Neural progenitor cell (in vitro differentiated cells): ENCODE data around the gene ERO1B. TPM values are rescaled to one million over a fixed set of nuclear protein-coding genes. Genes with fewer than 3 reads are reported as not detected.

Experiments used
- DNase-seq: peaks from one replicate; pipeline ENCODE4 v3.0.0-alpha.2; 2016; ENCODE audit warnings: low spot score
- H2AFZ ChIP-seq: fragments of 200-600 bp; sonication (generic); replicated peaks from 2 replicates; pipeline ENCODE4 v1.6.1; 2016; ENCODE audit warnings: antibody characterized with exemption
- H3F3A ChIP-seq: fragments of 200-600 bp; sonication (generic); 2 replicates; pipeline ENCODE4 v1.6.1; 2016; ENCODE audit warnings: antibody characterized with exemption, low read depth
- H3K27ac ChIP-seq: fragments of 200-600 bp; sonication (generic); 2 replicates; pipeline ENCODE4 v1.5.1; 2016; ENCODE audit warnings: mild to moderate bottlenecking
- H3K27me3 ChIP-seq: fragments of 200-600 bp; sonication (generic); 2 replicates; pipeline ENCODE4 v1.6.1; 2016; ENCODE audit warnings: mild to moderate bottlenecking, moderate library complexity
- H3K36me3 ChIP-seq: fragments of 200-600 bp; sonication (generic); 2 replicates; pipeline ENCODE4 v1.5.1; 2016
- H3K4me1 ChIP-seq: fragments of 200-600 bp; sonication (generic); 2 replicates; pipeline ENCODE4 v1.6.1; 2016; ENCODE audit warnings: mixed run types
- H3K4me2 ChIP-seq: fragments of 200-600 bp; sonication (generic); 2 replicates; pipeline ENCODE4 v1.6.1; 2016
- H3K4me3 ChIP-seq: fragments of 200-600 bp; sonication (generic); 2 replicates; pipeline ENCODE4 v1.5.1; 2016
- H3K79me2 ChIP-seq: fragments of 200-600 bp; sonication (generic); 2 replicates; pipeline ENCODE4 v1.6.1; 2016; ENCODE audit warnings: low read depth
- H3K9ac ChIP-seq: fragments of 200-600 bp; sonication (generic); 2 replicates; pipeline ENCODE4 v1.6.1; 2016
- H3K9me3 ChIP-seq: fragments of 200-600 bp; sonication (generic); 2 replicates; pipeline ENCODE4 v1.5.1; 2016; ENCODE audit warnings: low read depth
- H4K20me1 ChIP-seq: fragments of 200-600 bp; sonication (generic); 2 replicates; pipeline ENCODE4 v1.6.1; 2016; ENCODE audit warnings: low read depth
- H3K27ac Mint-ChIP-seq: 3 replicates; pipeline ENCODE4 v1.8.0; 2021; ENCODE audit warnings: mixed read lengths
- H3K27me3 Mint-ChIP-seq: 2 replicates; pipeline ENCODE4 v1.8.0; 2022; ENCODE audit warnings: low read depth, mild to moderate bottlenecking, inconsistent platforms, moderate library complexity, mixed read lengths; ENCODE audit not compliant: insufficient read depth
- H3K36me3 Mint-ChIP-seq: 3 replicates; pipeline ENCODE4 v1.8.0; 2021; ENCODE audit warnings: mixed read lengths
- H3K4me1 Mint-ChIP-seq: 3 replicates; pipeline ENCODE4 v1.8.0; 2021; ENCODE audit warnings: mixed read lengths
- H3K4me3 Mint-ChIP-seq: 3 replicates; pipeline ENCODE4 v1.8.0; 2021; ENCODE audit warnings: mild to moderate bottlenecking, moderate library complexity, mixed read lengths
- H3K9me3 Mint-ChIP-seq: 3 replicates; pipeline ENCODE4 v1.8.0; 2020; ENCODE audit warnings: mixed read lengths
- EZH2 ChIP-seq: fragments of 200-600 bp; sonication (generic); IDR thresholded peaks from 2 replicates; pipeline ENCODE4 v1.6.1; 2017; ENCODE audit warnings: antibody characterized with exemption, mild to moderate bottlenecking, moderate library complexity
- EZH2phosphoT487 ChIP-seq: fragments of 200-600 bp; sonication (generic); IDR thresholded peaks from 2 replicates; pipeline ENCODE4 v1.6.1; 2017; ENCODE audit warnings: antibody characterized with exemption
- total RNA-seq: library from RNA; depleted of rRNA; stranded (reverse); fragments of >200 nt; gene quantifications from 2 replicates; pipeline ENCODE4 v1.2.3, GENCODE V29; 2015; ENCODE audit warnings: low replicate concordance
- TF ChIP-seq, protein P1 (sequence below): fragments of 200-600 bp; sonication (generic); IDR thresholded peaks from 2 replicates; pipeline ENCODE4 v1.5.1; 2017; ENCODE audit warnings: antibody characterized with exemption, mild to moderate bottlenecking

Gene ERO1B
- total RNA-seq, 1 donor from 2014 or later, result 6.7 TPM

DNA sequence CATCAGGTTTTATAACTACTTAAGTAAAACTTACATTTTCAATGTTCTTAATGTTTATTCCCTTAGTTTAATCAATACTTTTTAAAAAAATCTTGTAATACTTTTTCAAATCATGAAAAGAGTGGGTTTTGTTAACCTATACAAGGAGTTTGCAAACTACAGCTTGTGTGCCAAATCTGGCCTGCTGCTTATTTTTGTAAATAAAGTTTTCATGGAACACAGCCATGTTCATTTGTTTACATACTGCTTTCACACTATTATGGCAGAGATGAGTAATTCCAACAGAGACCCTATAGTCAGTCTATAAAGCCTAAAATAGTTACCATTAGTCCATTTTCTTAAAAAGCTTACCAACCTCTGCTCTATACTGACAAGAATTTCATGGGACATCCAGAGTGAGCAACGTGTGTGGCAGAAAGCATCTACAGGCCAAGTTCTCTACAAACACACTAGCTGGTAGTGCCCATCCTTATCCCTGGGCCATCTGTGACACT, 42.6 kb downstream of the ERO1B start:
- H3K4me1 ChIP-seq, result no peaks in the 10 kb centered on the region
- no peaks in the 10 kb centered on the region for H3K9me3 Mint-ChIP-seq
- no peaks in the 10 kb centered on the region for H3K9me3 ChIP-seq
- no peak overlapping the region for H3K4me2 ChIP-seq
- H3K9ac ChIP-seq, result no peak overlapping the region
- peaks cover 2% of the 10 kb centered on the region for H3K27me3 Mint-ChIP-seq
- no peak overlapping the region for H3K27ac ChIP-seq
- no peak for DNase-seq
- H3K27me3 ChIP-seq, result no peaks in the 10 kb centered on the region
- TF ChIP-seq, protein P1, sequence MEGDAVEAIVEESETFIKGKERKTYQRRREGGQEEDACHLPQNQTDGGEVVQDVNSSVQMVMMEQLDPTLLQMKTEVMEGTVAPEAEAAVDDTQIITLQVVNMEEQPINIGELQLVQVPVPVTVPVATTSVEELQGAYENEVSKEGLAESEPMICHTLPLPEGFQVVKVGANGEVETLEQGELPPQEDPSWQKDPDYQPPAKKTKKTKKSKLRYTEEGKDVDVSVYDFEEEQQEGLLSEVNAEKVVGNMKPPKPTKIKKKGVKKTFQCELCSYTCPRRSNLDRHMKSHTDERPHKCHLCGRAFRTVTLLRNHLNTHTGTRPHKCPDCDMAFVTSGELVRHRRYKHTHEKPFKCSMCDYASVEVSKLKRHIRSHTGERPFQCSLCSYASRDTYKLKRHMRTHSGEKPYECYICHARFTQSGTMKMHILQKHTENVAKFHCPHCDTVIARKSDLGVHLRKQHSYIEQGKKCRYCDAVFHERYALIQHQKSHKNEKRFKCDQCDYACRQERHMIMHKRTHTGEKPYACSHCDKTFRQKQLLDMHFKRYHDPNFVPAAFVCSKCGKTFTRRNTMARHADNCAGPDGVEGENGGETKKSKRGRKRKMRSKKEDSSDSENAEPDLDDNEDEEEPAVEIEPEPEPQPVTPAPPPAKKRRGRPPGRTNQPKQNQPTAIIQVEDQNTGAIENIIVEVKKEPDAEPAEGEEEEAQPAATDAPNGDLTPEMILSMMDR, result no peak
- TF ChIP-seq EZH2phosphoT487 (no peak), EZH2 (no peak)
- H3K4me1 Mint-ChIP-seq, result no peaks in the 10 kb centered on the region
- H3F3A ChIP-seq, result no peaks in the 10 kb centered on the region
- H3K79me2 ChIP-seq, result no peaks in the 10 kb centered on the region
- H3K27ac Mint-ChIP-seq, result no peak overlapping the region
- no peaks in the 10 kb centered on the region for H3K36me3 ChIP-seq
- H3K4me3 Mint-ChIP-seq, result no peak overlapping the region
- no peaks in the 10 kb centered on the region for H4K20me1 ChIP-seq
- H3K36me3 Mint-ChIP-seq, result no peaks in the 10 kb centered on the region
- H2AFZ ChIP-seq, result no peak overlapping the region
- no peak overlapping the region for H3K4me3 ChIP-seq

DNA sequence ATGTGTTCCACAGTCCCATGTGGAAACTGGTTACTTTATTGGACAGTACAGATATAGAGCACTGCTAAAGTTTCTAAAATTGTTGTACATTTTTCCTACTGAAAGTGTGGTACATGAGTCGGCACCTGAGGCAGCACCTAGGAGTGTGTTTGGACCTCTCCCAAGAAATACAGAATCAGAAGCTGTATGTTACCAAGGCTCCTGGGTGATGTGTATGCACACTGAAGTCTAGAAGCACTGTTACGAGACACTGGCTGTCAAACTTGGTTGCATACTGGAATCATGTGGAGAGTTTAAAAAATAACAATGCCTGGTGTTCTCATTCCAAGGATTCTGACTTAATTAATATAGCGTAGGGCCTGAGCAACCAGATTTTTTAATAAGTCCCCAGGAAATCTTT, 46.6 kb downstream of the ERO1B start:
- Histone ChIP-seq H3K4me2 (no peak overlapping the region), H3K27me3 (no peaks in the 10 kb centered on the region), H2AFZ (no peak overlapping the region), H3F3A (no peaks in the 10 kb centered on the region), H3K27ac (no peak overlapping the region), H3K79me2 (no peaks in the 10 kb centered on the region), H3K36me3 (no peaks in the 10 kb centered on the region), H3K9me3 (no peaks in the 10 kb centered on the region), H3K4me3 (no peak overlapping the region), H4K20me1 (no peaks in the 10 kb centered on the region), H3K4me1 (no peaks in the 10 kb centered on the region), H3K9ac (no peak overlapping the region)
- TF ChIP-seq EZH2phosphoT487 (no peak), EZH2 (no peak)
- TF ChIP-seq, protein P1, result no peak
- H3K27me3 Mint-ChIP-seq, result peaks cover 2% of the 10 kb centered on the region
- H3K9me3 Mint-ChIP-seq, result no peaks in the 10 kb centered on the region
- no peak for DNase-seq
- H3K4me1 Mint-ChIP-seq, result no peaks in the 10 kb centered on the region
- H3K36me3 Mint-ChIP-seq, result no peaks in the 10 kb centered on the region
- no peak overlapping the region for H3K4me3 Mint-ChIP-seq
- H3K27ac Mint-ChIP-seq, result no peak overlapping the region

DNA sequence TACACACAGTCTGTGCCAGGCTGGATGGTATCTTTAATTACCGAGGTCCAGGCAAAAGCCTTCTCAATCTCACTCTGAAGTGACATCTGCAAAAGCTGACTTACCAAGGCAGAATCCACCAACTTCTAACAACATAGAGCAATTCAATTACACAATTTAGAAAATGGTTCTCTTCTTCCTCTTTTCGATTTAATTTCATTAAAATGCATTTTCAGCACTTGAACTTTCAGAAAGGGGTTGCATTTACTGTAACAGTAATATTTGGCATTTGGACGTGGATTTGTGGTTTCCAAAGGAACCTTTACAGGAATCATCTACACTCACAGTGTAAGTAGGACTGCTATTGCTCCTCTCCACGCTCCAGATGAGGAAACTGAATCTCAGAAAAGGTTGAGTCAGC, 53.3 kb downstream of the ERO1B start:
- H3K27me3 ChIP-seq, result no peaks in the 10 kb centered on the region
- TF ChIP-seq EZH2 (no peak), EZH2phosphoT487 (no peak)
- TF ChIP-seq, protein P1, result no peak
- H3K4me2 ChIP-seq, result no peak overlapping the region
- H3K4me3 Mint-ChIP-seq, result no peak overlapping the region
- no peaks in the 10 kb centered on the region for H3K27me3 Mint-ChIP-seq
- no peak overlapping the region for H3K27ac ChIP-seq
- no peaks in the 10 kb centered on the region for H4K20me1 ChIP-seq
- H3K36me3 Mint-ChIP-seq, result peaks cover 2% of the 10 kb centered on the region
- no peak overlapping the region for H2AFZ ChIP-seq
- H3K36me3 ChIP-seq, result no peaks in the 10 kb centered on the region
- H3F3A ChIP-seq, result no peaks in the 10 kb centered on the region
- no peak overlapping the region for H3K4me3 ChIP-seq
- H3K4me1 Mint-ChIP-seq, result no peaks in the 10 kb centered on the region
- H3K9me3 ChIP-seq, result no peaks in the 10 kb centered on the region
- no peak for DNase-seq
- no peaks in the 10 kb centered on the region for H3K79me2 ChIP-seq
- H3K27ac Mint-ChIP-seq, result no peak overlapping the region
- no peaks in the 10 kb centered on the region for H3K9me3 Mint-ChIP-seq
- H3K9ac ChIP-seq, result no peak overlapping the region
- no peaks in the 10 kb centered on the region for H3K4me1 ChIP-seq
